Choroid plexus epithelial cell (primary cell): Measurements from ENCODE around the gene GNG2.
A peak's percentile ranks its signal among the peaks of the same experiment; 100 is the strongest.

Experiments
- DNase-seq: peaks from one replicate; pipeline ENCODE4 v3.0.0-alpha.2; 2010; ENCODE audit warnings: low read depth
- H3K4me3 ChIP-seq: 2 replicates; pipeline ENCODE4 v1.5.1; 2011; ENCODE audit warnings: low read depth, mild to moderate bottlenecking, control low read depth, low read length, moderate library complexity
- TF ChIP-seq, protein P1 (sequence below): conservative IDR thresholded peaks from 2 replicates; pipeline ENCODE4 v1.5.1; 2011; ENCODE audit warnings: low read depth, mild to moderate bottlenecking, control low read depth, inconsistent platforms, low read length, moderate library complexity

The GNG2 gene

DNA sequence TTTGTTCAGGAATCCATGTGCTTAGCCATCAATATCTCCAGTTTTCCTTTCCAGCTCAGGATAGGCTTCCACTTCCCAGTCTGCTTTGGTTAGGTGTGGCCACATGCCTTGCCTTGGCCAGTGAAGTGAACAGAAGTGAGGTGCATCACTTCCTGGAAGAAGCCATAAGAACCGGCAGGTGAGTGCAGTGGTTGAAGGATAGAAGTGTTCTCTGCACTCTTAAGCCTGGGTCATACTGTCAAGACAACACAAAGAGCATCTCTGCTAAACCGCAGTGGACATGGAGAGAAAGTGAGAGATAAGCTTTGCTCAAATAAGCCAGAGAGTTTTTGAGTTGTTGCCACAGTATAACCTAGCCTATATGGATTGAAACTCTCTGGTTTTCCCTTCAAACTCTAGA lies 11.4 kb downstream of the GNG2 start:
- no peak for DNase-seq
- H3K4me3 ChIP-seq = no peak overlapping the region
- TF ChIP-seq, protein P1, sequence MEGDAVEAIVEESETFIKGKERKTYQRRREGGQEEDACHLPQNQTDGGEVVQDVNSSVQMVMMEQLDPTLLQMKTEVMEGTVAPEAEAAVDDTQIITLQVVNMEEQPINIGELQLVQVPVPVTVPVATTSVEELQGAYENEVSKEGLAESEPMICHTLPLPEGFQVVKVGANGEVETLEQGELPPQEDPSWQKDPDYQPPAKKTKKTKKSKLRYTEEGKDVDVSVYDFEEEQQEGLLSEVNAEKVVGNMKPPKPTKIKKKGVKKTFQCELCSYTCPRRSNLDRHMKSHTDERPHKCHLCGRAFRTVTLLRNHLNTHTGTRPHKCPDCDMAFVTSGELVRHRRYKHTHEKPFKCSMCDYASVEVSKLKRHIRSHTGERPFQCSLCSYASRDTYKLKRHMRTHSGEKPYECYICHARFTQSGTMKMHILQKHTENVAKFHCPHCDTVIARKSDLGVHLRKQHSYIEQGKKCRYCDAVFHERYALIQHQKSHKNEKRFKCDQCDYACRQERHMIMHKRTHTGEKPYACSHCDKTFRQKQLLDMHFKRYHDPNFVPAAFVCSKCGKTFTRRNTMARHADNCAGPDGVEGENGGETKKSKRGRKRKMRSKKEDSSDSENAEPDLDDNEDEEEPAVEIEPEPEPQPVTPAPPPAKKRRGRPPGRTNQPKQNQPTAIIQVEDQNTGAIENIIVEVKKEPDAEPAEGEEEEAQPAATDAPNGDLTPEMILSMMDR = no peak

DNA sequence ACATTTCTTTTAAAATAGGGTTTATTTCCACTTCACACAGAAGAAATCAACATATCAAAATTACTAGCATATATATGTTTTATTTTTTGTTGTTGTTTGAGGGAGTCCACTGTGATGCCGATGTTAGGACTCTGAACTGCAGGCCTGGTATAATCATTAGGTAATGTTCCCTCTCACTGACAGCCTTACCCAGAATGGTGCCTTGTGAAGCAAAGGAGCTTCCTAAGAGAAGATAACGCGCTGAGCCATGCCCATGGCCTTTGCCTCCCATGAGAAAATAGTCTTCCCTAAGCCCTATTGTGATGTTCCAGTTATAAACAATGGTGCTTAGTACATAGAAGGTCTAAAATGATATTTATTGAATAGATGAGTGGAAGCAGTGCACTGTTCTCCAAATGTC lies 12.0 kb downstream of the GNG2 start:
- no peak overlapping the region for H3K4me3 ChIP-seq
- TF ChIP-seq, protein P1 = no peak
- DNase-seq = no peak

DNA sequence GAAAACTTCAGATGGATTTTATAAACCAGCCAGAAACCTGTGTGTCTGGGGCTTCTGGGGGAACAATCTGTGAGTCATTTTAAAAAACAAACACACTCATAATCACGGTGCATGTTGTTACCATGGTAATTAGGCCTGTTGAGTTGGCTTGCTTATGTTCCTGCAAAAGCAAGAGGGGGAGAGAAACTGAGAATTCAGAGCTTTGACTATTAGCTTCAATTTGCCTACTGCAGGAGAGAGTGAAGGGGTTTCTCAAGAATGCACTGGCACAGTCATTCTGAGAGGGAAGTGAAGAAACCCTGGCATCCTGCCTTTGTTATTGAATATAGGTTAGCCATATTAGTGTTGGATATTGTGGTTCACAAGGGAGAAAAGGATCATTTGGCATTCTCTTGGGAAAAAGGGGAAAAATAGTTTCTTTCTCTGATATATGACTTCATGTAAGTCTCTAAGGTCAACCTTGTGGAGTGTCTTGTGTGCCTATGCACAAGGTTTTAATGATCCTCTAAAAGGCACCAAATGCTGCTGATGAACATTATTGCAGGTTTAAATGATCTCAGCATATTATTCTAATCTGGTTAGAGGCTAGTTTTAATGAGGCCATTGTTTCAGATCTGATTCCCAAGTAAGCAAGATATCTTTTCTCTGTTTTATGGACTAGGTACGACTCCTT lies 12.9 kb downstream of the GNG2 start:
- peak; percentile 97 for DNase-seq
- no peak overlapping the region for H3K4me3 ChIP-seq
- TF ChIP-seq, protein P1 = no peak

DNA sequence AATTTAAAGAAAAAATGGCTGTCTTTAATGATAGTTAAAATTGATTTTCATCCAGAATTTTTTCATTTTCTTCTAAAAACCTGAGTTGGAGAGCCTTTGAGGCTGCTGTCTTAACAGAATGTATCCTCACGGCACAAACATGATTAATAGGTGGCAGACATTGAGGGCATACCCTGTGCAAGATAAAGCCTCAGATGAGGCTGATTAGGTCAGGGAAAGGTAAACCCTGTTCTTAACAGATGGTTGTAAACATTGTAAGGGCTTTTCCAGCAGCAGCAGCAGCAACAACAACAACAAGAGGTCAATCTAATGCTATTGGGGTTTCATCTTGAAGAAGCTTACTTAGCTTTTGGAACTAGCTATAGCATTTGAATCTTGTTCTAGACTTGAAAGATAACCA lies 17.4 kb downstream of the GNG2 start:
- no peak for DNase-seq
- TF ChIP-seq, protein P1 = no peak
- H3K4me3 ChIP-seq = no peak overlapping the region

DNA sequence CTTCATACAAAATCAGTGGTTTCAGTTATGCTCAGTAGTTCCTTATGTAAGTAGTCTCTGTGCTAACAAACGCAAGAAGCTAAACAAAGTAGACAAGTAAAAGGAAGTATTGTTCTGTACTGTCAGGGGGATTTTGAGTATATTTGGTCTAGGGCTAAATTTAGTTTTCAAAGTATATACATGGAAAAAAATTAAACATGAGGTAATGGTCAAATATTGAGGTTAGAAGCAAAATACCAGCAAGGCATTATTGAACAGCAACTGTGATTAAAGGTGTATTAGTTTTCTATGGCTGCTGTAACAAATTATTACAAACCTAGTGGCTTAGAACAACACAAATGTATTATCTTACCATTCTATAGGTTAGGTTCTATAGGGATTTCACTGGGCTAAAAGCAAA lies 18.8 kb downstream of the GNG2 start:
- DNase-seq = no peak
- TF ChIP-seq, protein P1 = no peak
- H3K4me3 ChIP-seq = no peak overlapping the region

DNA sequence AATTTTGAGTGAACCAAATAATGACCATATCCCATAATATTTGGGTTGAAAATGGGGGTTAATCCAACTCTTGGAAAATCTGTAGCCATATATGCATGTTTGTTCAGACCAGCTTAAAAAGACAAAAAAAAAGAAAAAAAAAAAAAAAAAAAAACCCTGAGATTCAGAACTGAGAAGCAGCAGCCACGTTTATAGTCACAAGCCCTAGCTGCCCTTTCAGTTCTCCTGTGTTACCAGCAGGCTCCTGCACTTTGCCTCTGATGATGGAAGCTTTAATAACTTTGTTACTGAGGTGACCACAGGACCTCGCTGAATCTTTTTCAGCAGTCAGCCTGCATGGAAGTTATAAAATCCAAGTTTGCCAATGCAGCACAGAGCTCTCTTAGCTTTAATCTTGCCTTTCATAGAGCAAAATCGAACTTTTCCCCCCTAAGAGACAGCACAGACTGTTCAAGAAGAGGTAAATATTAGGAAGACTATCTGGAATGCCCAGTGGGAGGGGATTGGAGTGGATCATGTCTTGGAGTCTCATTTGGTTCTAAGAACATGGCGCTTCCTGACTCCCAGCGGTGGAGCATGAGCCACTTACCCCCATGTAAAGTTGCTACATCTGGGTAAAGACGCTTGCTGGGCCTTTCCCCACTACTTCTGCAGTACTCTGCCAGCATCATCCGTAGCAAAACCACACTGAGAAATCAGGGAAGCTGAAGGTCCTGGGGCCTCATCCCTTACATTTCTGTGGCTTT lies 20.6 kb downstream of the GNG2 start:
- DNase-seq = peak; percentile 75
- H3K4me3 ChIP-seq = no peak overlapping the region
- TF ChIP-seq, protein P1 = peak; percentile 17

DNA sequence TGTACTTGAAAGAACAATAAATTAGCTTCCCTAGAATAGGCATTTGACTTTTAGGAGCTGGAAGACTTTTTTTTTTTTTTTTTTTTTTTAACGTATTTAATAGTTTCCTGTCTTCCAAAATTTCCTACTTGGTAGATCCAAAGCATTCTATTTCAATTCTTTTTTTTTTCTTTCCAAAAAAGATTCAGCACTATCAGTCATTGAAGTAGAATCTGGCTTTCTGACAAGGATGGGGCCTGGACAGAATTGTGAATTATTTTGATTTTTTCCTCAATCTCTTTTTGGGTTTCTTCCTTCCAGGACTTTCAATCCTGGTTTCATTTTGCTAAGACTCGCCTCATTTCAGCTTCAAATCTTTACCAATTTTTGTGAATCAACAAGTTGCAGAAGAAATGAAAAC lies 21.2 kb downstream of the GNG2 start:
- no peak overlapping the region for H3K4me3 ChIP-seq
- TF ChIP-seq, protein P1 = no peak
- DNase-seq = no peak
